NCI-H2196 (cell line): ENCODE results near the gene ZNF618.

Experiments
- DNase-seq: peaks from one replicate; lab custom pipeline; 2025; ENCODE audit not compliant: unreplicated experiment; lab: John Stamatoyannopoulos, UW

The ZNF618 gene

GRCh38 chr9:114016101-114016500, 140.0 kb downstream of the ZNF618 start:
- DNase-seq = no peak

- DNase-seq = no peak
Measured at GRCh38 chr9:114016629-114017423, 140.7 kb downstream of the ZNF618 start.

DNA sequence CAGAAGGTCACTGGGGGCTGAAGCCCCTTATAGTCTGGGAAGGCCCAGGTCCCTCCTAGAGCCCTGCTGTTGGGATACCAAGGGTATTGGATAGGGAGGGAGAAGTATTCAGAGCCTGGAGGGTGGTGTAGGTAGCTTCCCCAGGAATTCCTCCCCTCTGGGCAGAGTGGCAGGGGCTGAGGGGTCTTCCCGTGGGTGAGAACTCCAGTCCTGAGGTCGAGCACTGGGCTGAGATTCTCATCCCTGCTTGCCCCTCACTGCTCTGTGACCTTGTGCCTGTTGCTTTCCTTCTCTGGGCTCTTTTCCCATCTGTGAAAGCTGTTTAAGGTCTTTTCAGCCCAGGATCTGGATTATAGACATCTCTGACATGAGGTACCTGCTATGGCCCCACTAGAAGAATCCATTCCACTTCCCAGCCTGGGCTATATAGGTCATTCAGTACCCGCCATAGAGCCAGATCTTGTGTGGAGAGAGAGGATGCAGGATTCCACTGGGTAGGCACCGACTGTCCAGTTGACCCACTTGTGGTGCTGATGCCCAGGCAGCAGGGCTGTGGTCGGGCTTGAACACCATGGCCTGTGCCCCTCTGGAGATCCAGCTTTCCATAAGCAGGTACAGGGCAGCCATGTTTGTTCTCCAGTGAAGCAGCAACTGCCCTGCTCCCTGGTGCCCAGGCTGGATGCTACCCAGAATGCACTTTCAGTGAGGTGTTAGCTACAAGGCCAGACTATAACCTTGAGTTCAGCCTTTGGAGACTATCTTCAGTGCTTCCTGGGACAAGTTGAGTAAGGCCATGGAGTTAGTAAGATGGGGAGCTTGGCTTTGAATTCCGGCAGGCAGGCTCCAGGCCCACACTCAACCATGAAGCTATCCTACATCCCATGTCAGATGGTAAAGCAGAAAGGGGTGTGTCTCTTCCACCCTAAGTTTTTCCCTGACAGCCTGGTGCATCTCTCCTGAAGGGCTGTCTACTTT, 141.9 kb downstream of the ZNF618 start:
- DNase-seq = no peak

DNA sequence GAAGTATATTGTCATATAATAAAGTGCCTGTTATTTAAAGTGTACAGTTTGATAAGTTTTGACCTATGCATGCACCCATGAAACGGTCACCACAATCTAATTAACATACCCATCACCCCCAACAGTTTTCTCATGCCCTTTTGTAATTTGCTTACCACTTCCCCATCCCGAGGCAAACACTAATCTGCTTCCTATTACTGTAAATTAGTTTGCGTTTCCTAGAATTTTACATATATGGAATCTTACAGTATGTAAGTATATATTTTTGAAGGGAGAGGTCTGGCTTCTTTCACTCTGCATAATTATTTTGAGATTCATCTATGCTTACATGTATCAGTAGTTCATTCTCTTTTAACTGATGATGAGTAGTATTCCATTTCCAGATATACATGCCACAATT, 145.5 kb downstream of the ZNF618 start:
- DNase-seq = no peak

- no peak for DNase-seq
Measured at GRCh38 chr9:114023961-114024360, 147.9 kb downstream of the ZNF618 start.

DNA sequence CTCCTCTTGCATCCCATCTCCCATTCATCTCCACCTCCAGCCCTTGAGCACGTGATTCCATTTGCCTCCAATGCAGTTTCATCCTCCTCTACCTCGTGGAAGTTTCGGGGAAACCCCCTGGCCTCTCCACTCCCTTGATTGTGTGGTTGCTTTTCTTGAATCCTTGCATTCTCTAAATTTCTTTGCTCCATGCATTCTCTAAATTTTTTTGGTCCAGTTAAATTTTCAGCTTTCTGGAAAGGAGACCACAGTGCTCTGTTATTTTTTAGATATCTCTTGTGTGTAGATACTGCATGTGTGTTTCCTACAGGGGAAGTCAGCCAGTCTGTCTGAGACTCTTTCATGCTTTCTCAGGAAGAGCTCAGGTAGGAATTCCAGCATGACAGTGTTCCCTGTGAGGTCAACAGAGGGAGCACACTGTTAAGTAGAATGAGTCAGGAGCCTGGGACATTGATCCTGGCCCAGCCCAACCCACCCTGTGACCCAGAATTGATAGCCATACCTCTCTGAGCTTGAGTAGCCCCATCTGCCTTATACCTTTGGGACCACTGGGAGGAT, 149.2 kb downstream of the ZNF618 start:
- DNase-seq = no peak

- DNase-seq = no peak
Measured at GRCh38 chr9:114025760-114026159, 149.7 kb downstream of the ZNF618 start.

GRCh38 chr9:114026335-114026734, 150.2 kb downstream of the ZNF618 start:
- DNase-seq = no peak

DNA sequence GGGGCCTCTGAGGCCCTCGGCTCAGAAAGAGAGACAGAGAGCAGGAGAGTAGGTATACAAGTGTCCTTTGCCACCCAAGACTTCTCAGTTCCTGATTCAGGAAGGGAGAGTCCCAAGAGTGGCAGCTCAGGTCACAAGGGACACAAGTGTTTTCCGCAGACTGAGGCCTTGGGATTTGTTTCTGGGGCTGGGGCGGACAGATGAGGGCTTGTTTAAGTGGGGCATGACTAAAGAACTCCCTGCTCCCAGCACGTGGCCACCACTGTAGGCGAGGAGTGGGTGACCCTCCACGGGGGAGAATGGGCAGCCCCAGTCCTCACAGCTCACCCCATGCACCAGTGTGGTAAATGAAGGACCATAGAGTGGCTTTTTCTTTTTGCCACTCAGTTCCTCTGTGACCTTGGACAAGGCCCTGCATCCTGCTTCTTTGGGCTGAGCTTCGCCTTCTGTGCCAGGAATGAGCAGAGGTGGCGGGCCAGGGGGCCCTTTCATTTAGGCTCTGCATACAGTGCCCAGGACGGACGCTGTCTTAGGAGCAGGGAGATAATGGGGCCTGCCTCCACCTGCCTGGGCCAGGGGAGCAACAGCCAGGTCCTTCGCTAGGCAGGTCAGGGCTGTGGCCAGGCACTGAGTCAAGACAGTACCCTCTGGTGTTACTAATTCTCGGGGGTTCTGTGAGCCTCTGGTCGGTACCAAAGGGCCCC, 151.2 kb downstream of the ZNF618 start:
- no peak for DNase-seq

DNA sequence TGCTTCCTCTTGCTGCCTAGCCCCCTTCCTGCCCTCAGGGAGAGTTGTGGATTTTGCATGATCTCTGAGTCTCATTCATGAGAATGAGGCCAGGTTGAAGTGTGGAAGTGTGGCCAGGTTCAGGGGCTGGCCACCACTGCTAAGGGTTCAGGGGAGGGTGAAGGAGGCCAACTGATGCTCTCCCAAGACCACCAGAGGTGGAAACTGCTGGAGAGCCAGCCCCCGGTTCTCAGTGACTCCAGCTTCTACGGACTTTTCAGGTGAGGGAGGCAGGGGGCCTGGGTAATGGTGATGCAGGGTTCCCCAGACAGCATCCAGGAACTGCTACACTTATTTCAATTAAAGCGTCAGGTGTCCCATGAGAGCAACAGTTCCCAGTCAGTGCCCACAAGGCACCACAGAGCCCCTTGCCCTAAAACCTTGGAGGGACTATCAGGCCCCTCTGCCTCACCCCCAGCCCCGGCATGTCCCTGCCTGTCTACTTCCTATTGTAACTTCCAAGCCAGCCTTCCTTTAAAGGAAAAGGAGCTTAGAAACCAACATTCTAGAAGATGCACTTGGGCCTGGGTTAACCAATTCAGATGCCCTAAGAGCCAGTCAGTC, 151.9 kb downstream of the ZNF618 start:
- no peak for DNase-seq

- no peak for DNase-seq
Measured at GRCh38 chr9:114028646-114029045, 152.5 kb downstream of the ZNF618 start.

DNA sequence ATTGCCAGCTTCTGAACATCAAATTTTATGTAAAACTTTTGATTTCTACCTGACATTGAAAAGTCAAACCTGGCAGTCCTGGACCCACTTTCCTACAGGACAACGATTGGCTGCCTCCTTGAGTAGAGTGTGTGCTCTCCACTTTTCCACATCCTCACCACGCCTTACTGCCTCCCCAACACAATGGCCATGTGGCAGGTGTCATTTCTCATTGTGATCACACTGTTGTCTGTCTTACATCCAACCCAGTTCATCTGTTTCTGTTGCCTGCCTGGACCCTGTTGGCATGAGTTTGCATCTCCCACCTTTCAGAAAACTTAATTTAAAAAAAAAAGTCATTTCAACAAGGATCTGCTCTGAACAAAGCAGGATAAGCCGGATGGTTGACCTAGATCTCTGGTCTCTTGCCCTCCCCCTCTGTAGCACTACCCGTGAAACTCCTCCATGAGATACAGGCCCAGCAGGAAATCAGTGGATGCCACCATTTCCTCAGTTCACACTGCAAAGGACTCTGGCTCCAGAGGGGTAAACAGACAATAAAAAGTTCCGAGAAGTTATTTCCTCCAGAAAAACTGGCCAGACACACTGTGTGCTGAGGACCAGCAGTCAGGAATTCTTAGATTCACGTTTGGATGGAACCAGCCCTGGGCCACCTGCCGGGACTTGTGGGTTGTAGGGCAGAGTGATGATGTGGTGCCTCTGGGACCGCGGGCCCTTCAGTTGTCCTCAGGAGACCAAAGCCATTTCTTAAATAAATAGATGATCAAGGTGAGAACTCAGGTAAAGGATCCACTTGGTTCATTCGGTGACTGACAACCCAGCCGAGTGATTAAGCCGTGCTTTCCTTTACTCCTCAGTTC, 153.4 kb downstream of the ZNF618 start:
- no peak for DNase-seq

GRCh38 chr9:114030364-114030763, 154.3 kb downstream of the ZNF618 start:
- DNase-seq = no peak

DNA sequence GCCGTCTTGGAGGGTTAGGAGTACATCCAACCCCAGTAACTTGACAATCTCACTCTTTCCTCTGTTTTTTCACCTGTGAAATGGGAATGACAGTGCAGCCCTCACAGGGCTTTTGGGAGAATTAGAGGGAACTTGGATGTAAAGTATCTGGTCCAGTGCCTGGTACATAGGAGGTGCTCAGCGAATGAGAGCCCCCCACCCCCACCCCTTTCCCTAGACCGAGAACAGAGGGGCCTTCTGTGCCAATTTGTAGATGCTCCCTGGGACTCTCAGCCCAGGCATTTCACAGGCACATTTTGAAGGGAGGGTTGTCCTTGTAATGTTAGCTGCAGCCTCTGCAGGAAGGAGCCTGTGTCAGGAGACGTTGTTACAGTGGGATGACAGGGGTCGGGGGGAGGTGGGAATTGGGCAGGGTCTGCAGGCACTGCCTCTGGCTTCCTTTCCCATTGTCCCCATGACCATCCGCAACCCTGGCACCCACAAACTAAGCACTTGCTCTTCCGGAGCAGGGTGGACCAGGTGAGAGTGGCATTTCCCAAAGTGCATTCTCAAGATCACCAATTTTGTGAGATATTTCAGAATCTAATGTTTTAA, 155.0 kb downstream of the ZNF618 start:
- no peak for DNase-seq

DNA sequence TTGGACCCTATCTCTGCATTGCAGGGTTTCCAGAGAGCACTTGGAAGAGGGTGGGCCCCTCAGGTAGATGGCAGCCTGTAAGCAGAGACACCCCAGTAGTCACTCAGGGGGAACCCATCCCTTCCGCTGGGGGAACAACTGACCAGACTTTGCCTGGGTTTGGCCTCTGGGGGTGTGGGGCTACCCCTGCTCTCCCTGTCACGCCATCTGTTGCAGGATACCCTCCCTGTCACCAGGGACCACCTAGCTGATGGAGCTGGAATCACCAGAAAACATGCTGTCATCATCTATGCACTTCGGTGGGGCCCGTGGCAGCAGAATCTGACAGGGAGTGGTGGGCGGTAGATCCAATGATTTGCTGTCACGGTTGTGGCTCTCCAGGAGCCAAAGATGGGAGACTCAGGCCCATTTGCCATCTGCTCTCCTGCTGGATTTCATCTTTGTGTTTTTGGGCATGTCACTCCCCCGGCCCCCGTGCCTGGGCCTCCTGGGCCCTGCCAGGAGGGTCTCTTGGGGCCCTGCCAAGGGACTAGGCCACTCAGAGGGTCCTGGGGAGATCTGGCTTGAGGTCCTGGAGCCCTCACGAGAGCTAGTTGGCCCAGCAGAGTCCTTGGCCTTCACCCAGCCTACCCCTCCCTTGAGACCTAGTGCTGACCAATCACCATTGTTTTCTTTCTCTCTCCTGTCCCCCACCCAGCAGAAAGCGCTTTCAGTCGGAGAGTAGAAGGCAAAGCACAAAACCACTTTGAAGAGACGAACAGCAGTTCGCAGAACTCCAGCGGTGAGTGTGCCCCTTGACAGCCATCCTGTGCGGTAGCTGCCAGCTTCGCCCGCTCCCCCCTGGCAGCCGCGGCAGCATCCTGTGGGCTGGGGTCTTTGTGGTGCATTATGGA, 156.1 kb downstream of the ZNF618 start:
- DNase-seq = no peak

DNA sequence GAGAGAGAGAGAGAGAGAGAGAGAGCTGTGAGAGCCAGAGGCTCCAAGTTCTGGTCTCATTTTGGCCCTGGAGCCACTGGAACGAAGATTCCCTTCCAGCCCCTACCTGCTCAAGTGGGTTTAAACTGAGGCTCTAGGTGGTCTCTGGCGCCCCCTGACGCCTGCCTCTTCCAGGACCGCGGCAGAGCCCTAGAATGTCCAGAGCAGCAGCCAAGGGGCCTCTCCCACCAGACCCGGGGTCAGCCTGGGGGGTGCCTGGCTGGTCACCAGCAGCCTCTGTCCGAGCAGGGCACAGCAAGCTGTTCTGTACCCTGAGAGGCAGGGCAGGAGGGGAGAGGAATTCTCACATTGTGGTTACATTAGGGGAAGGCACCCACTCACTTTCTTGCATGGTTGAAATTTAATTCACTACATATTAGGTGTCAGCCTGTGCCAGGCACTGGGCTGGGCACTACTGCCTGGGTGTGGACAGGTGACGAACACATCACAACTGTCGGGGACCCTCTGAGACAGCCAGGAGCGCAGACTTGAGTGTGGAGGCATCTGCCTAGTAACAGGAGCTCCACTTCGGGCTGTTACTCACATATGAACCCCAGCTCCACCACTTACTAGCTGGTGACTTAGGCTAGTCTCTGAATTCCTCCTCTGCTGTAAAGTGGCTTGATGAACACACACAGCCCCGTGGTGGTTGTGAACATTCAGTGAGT, 157.4 kb downstream of the ZNF618 start:
- DNase-seq = no peak

- no peak for DNase-seq
Measured at GRCh38 chr9:114034196-114034595, 158.1 kb downstream of the ZNF618 start.

GRCh38 chr9:114034661-114035062, 158.6 kb downstream of the ZNF618 start:
- no peak for DNase-seq
